Activated CD8-positive, alpha-beta T cell treated with anti-CD3 and anti-CD28 coated beads for 36 hours (primary cell): ENCODE results near the gene ZBTB7B. TPM values are rescaled to one million over a fixed set of nuclear protein-coding genes. Genes with fewer than 3 reads are reported as not detected.

Experiments used
- ATAC-seq: fragments of 200-7000 bp; cut with Tn5 transposase; one replicate; pipeline ENCODE4 v1.10.0; 2021; ENCODE audit warnings: mild to moderate bottlenecking, moderate library complexity
- CTCF ChIA-PET: fragments of 350-600 bp; sonication (Branson Sonifier 250); formaldehyde crosslinking; loops from one replicate; lab custom pipeline; 2021; ENCODE audit warnings: antibody characterized with exemption; lab: Charles Lee
- POLR2A ChIA-PET: fragments of 350-600 bp; sonication (Branson Sonifier 250); formaldehyde crosslinking; loops from one replicate; lab custom pipeline; 2021; ENCODE audit warnings: antibody characterized with exemption; lab: Charles Lee
- DNase-seq: peaks from one replicate; pipeline ENCODE4 v3.0.0-alpha.2; 2020
- H3K27ac Mint-ChIP-seq: one replicate; pipeline ENCODE4 v1.8.0; 2021; ENCODE audit warnings: mild to moderate bottlenecking, mixed read lengths
- H3K27me3 Mint-ChIP-seq: one replicate; pipeline ENCODE4 v1.8.0; 2021; ENCODE audit warnings: mixed read lengths
- H3K36me3 Mint-ChIP-seq: one replicate; pipeline ENCODE4 v1.8.0; 2021; ENCODE audit warnings: low read depth, mixed read lengths
- H3K4me1 Mint-ChIP-seq: one replicate; pipeline ENCODE4 v1.8.0; 2021; ENCODE audit warnings: low read depth, mixed read lengths
- H3K4me3 Mint-ChIP-seq: one replicate; pipeline ENCODE4 v1.8.0; 2021; ENCODE audit warnings: mild to moderate bottlenecking, moderate library complexity, mixed read lengths
- H3K9me3 Mint-ChIP-seq: one replicate; pipeline ENCODE4 v1.8.0; 2021; ENCODE audit warnings: mixed read lengths
- intact Hi-C: fragments of 100-400 bp; cut with micrococcal nuclease; formaldehyde crosslinking; loops from one replicate; pipeline ENCODE4 v1.10.0; 2022
- total RNA-seq, 2 experiments: library from RNA; stranded (reverse); gene quantifications; one replicate each; pipeline ENCODE4 v1.2.3, GENCODE V29; 2021
- TF ChIP-seq, protein P1 (sequence below): fragments of 200-600 bp; IDR thresholded peaks from one replicate; pipeline ENCODE4 v1.8.0; 2022; ENCODE audit warnings: antibody characterized with exemption, mild to moderate bottlenecking

Gene ZBTB7B
- total RNA-seq, 2 experiments from 2014 or later = 26.3 to 26.5 TPM

DNA sequence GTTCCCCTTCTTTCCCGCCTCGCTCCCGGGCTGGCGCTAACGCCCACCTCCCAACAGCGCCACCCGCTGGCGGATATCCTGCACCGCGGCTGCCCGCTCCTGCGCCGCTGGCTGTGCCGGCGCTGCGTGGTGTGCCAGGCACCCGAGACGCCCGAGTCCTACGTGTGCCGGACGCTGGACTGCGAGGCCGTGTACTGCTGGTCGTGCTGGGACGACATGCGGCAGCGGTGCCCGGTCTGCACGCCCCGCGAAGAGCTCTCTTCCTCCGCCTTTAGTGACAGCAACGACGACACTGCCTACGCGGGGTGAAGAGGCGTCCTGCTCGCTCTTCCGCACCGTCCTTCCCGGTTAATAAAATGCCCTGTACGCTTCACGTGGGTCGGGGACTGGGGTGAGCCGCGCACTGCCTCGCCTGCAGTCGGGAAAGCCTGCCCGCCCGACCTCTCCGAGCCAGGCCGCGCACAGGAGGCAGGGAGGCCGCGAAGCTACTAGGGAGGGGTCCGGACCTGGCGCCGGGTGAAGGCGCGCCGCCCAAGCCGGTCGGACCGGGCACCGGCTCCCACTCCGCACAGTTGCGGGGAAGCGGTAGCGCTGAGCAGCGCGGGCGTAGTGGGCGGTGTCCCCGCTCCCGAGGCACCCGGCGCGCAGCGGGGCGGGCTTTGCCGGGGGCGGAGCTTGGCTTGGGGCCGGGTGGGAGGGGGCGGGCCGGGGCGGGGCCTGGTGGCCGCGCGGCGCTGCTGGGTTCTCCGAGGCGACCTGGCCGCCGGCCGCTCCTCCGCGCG lies 48.1 kb downstream of the ZBTB7B start, which contains the start of gene ADAM15:
Gene ADAM15 (plus strand): TSS at position 757 of the 782 bp plus-strand sequence. CDS start 71 bp downstream, outside the sequence.
- peaks cover 20% of the 10 kb centered on the region for H3K4me1 Mint-ChIP-seq
- peak within 1 kb of the TSS; percentile 88 for H3K4me3 Mint-ChIP-seq
- no peaks in the 10 kb centered on the region for H3K27me3 Mint-ChIP-seq
- H3K36me3 Mint-ChIP-seq = peaks cover 8% of the 10 kb centered on the region
- peak; percentile 80 for DNase-seq
- ChIA-PET CTCF (interaction anchor here (0.6 to 23.5 kb wide), 32 partner anchors 8 to 847 kb away, joined by 3 to 278 read pairs (median 6); partner anchors contain the start of genes EFNA4, FLAD1, KRTCAP2 and LENEP), POLR2A (interaction anchor here (0.8 to 2.8 kb wide), 10 partner anchors 11 to 721 kb away, joined by 3 to 8 read pairs (median 6); partner anchors contain the start of gene EFNA4)
- H3K9me3 Mint-ChIP-seq = no peaks in the 10 kb centered on the region
- H3K27ac Mint-ChIP-seq = peak within 1 kb of the TSS; percentile 60
- TF ChIP-seq, protein P1, sequence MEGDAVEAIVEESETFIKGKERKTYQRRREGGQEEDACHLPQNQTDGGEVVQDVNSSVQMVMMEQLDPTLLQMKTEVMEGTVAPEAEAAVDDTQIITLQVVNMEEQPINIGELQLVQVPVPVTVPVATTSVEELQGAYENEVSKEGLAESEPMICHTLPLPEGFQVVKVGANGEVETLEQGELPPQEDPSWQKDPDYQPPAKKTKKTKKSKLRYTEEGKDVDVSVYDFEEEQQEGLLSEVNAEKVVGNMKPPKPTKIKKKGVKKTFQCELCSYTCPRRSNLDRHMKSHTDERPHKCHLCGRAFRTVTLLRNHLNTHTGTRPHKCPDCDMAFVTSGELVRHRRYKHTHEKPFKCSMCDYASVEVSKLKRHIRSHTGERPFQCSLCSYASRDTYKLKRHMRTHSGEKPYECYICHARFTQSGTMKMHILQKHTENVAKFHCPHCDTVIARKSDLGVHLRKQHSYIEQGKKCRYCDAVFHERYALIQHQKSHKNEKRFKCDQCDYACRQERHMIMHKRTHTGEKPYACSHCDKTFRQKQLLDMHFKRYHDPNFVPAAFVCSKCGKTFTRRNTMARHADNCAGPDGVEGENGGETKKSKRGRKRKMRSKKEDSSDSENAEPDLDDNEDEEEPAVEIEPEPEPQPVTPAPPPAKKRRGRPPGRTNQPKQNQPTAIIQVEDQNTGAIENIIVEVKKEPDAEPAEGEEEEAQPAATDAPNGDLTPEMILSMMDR = peak; percentile 99
- intact Hi-C loops = loop anchor here (5.0 kb wide), 1 partner anchor 37 kb away; no protein-coding TSS in a partner anchor
- ATAC-seq = peak; percentile 79

DNA sequence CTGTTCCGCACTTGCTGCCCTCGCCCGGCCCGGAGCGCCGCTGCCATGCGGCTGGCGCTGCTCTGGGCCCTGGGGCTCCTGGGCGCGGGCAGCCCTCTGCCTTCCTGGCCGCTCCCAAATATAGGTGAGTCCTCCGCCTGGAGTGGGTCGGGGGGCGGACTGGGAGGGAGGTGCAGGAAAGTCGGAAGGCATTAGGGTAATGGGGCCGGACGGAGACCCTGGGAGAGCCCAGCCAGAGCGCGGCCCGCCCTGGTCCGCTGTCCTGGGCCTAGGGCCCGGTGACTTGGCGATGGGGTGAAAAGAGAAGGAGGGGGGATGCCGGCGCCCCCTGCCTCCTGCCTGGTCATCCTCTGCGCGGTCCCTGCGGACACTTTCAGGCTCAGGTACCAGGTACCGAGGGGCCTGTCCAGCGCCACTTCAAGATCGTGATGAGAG lies 48.8 kb downstream of the ZBTB7B start:
- H3K27me3 Mint-ChIP-seq = no peaks in the 10 kb centered on the region

DNA sequence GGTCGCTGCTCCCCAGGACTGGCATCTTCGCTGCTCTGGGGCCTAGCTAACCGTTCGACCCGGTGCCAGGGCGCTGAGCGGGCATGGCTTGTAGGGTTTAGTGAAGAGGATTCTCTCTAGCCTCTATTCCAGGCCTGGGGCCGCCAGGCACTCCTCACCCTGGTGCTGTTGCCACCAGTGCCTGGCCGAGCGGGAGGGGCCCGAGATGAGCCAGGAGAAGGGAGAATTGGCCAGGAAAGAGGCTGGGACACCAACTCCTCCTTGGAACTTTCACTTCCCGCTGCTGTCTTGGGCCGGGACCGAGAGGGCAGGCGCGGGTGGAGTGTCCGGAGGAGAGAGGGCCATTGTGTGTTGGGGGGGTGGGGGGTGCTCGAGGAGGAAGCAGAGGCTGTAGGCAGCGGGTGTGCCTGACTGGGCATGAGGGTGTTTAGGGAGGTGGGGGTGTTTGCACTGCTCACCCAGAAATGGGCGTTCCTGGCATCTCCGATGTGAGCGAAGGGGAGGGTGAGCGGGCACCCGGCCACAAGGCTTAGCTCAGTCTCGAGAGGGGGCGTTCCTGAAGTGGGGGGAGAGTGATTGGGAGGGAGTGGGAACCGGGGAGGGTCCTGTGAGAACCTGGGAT lies 49.3 kb downstream of the ZBTB7B start:
- POLR2A ChIA-PET = interaction anchor here (1.7 to 2.8 kb wide), 4 partner anchors 10 to 52 kb away, joined by 7 to 8 read pairs (median 7); partner anchors contain the start of gene EFNA4
- Mint-ChIP-seq H3K27me3 (no peaks in the 10 kb centered on the region), H3K27ac (peak overlapping the region; percentile 20), H3K36me3 (peaks cover 11% of the 10 kb centered on the region), H3K4me3 (peak overlapping the region; percentile 88), H3K9me3 (no peaks in the 10 kb centered on the region), H3K4me1 (peaks cover 20% of the 10 kb centered on the region)
- CTCF ChIA-PET = interaction anchor here (0.7 to 23.5 kb wide), 17 partner anchors 7 to 846 kb away, joined by 3 to 278 read pairs (median 6); partner anchors contain the start of genes EFNA4, FLAD1, KRTCAP2 and PYGO2
- TF ChIP-seq, protein P1 = no peak
- intact Hi-C loops = loop anchor here (5.0 kb wide), 1 partner anchor 35 kb away; no protein-coding TSS in a partner anchor
- ATAC-seq = peak; percentile 35
- peak; percentile 59 for DNase-seq

More for the DNA sequence above, 48.8 kb downstream of the ZBTB7B start:
- Mint-ChIP-seq H3K4me1 (peaks cover 20% of the 10 kb centered on the region), H3K36me3 (peaks cover 11% of the 10 kb centered on the region), H3K4me3 (peak overlapping the region; percentile 88), H3K27ac (no peak overlapping the region), H3K9me3 (no peaks in the 10 kb centered on the region)
- intact Hi-C loops = loop anchor here (5.0 kb wide), 1 partner anchor 36 kb away; no protein-coding TSS in a partner anchor
- ATAC-seq (peak; percentile 4), DNase-seq (no peak)
- ChIA-PET POLR2A (interaction anchor here (0.8 to 2.8 kb wide), 9 partner anchors 10 to 722 kb away, joined by 3 to 8 read pairs (median 7); partner anchors contain the start of gene EFNA4), CTCF (interaction anchor here (0.6 to 23.5 kb wide), 30 partner anchors 7 to 847 kb away, joined by 3 to 278 read pairs (median 6); partner anchors contain the start of genes EFNA4, FLAD1, KRTCAP2 and LENEP)
- TF ChIP-seq, protein P1 = no peak

DNA sequence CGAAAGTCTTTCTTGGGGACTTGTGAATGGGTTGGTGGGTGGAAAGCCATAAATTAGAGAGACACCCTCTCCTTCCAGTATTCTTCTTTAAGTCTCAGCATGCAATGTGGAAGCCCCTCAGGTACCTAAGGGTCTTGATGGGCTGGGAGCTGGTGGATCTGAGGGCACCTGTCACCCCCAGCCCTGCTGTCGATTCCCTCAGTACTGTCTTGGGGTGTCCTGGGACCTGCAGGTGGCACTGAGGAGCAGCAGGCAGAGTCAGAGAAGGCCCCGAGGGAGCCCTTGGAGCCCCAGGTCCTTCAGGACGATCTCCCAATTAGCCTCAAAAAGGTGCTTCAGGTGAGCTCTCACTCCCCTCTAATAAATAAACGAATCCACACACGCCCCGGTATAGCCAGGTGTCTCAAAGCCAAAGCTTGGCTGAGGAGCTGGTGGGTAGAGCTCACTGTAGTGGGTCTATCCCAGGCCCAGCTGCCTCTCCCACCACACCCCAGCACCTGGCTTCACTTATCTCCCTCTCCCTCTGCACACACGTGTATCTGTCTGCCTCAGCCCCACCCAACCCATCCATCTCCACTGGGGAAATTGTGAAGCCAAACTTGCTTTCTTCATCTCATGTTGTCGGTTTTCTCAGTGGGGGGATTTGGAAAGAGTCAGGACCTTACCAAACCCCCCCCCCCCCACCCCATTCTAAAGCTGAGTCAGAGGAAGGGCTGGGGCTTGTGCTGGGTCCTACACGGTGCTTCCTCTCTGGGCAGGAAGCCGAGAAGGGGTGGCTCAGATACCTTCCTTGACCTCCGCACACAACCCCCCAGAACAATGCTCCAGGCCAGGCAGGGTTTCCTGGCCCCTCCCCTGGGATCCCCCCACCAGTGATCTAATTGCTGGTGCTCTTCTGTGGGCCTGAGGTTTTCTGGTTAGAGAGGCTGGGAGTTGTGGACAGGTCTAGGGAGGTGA lies 50.1 kb downstream of the ZBTB7B start:
- intact Hi-C loops = loop anchor here (5.0 kb wide), 1 partner anchor 35 kb away; no protein-coding TSS in a partner anchor
- TF ChIP-seq, protein P1 = no peak
- ATAC-seq = peak; percentile 25
- CTCF ChIA-PET = interaction anchor here (0.6 to 23.5 kb wide), 18 partner anchors 6 to 493 kb away, joined by 3 to 278 read pairs (median 4); partner anchors contain the start of genes EFNA4, KRTCAP2 and PBXIP1
- H3K9me3 Mint-ChIP-seq = no peaks in the 10 kb centered on the region
- DNase-seq = peak; percentile 53
- peak overlapping the region; percentile 46 for H3K27ac Mint-ChIP-seq
- H3K4me1 Mint-ChIP-seq = peaks cover 20% of the 10 kb centered on the region
- no peaks in the 10 kb centered on the region for H3K27me3 Mint-ChIP-seq
- POLR2A ChIA-PET = interaction anchor here (1.4 to 2.8 kb wide), 3 partner anchors 8 to 53 kb away, joined by 4 to 8 read pairs (median 7); partner anchors contain the start of gene EFNA4
- H3K4me3 Mint-ChIP-seq = peak overlapping the region; percentile 88
- peaks cover 16% of the 10 kb centered on the region for H3K36me3 Mint-ChIP-seq
